HG03565 (cell line): ENCODE results near the gene SCN5A.

Experiments used
- ATAC-seq: cut with Tn5 transposase; IDR thresholded peaks from one replicate; pipeline ENCODE4 v1.9.1; 2021; ENCODE audit warnings: mild to moderate bottlenecking, moderate library complexity; ENCODE audit not compliant: unreplicated experiment

The SCN5A gene

DNA sequence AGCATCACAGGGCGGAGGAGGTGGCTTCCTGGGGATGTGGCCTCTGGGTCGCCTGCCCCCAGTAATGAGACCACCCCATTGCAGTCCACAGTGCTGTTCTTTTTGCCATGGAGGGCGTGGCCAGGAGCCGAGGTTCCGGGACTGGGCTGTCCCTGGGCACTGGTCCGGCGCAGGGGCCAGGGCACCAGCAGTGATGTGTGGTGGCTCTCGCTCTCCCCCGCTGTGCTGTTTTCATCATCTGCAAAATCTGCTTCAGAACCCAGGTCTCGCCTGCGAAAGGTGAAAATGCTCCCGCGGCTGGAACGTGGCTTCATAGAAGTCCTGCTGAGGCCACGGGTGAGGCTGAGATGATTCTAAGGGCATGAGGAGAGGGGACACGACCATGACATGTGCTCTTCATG lies 45.8 kb downstream of the SCN5A start:
- no peak for ATAC-seq

DNA sequence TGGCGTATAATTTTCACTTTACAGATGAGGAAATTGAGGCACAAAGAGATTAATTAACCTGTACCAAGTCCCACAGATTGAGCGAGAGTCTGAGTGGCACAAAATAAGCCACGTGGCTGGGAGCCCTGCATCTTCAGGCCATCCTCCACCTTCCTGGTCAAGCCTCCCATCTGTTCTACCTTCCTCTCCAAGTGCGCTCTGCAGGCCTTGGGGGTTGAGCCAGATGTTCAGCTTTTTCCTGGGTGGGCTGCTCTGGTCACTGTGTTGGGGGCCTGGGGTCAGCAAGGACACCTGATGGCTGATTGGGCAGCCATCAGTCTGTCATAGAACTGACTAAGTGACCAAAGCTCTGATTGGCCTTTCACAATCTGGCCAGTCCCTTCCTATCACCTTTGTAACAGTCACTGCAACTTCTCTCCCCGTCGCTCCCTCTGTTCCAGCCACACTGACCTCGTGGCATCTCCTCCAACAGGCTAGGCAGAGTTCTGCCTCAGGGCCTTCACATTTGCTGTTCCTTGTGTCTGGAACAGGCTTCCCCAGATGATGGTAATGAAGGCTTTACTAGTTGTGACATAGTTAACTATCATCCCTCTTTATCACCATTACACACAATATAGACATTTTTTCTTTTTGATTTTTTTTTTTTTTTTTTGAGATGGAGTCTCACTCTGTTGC lies 46.8 kb downstream of the SCN5A start:
- no peak for ATAC-seq

DNA sequence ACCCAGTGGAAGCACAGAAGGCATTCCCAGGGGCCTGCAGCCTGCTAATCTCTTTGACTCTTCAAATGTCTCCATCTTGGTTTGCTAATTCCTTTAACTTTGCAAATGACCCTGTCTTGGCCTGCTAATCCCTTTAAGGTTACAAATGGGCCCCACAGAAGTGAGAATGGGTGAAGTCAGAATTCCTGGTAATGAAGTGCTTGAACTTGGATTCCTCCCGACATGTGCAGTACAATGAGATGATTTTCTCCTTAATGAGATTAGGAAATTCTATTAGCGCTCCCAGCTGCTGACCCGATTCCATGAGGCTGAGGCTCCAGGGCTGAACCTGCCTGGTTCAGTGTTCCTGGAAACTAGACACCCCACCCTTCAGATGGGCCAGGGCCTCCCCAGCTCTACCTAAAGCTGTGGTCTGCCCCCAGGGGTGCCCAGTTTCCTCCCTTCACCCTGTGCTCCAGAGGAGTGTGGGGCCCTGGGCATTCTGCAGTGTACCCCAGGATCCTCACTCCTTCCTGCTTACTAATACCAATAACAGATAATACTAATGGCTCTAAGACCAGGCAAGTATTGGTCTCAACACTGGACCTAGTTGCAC lies 47.4 kb downstream of the SCN5A start:
- no peak for ATAC-seq

DNA sequence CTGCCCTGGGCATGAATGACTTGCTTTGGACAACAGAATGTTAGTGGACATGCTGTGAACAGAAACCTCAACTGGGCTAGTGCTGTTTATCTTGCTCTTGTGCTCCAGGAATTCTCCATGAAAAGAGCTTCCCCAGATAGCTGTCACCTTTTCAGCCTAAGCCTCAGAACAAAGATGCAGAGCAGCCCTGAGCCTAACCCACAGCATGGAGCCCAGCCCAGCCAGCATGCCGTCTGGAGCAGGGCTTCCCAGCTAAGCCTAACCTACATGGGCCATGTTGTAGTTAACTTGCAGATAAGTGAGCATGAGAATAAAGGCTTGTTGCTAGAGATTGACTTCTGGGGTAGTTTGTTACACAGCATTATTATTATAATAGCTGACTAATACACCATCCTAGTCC lies 48.9 kb downstream of the SCN5A start:
- ATAC-seq = no peak

DNA sequence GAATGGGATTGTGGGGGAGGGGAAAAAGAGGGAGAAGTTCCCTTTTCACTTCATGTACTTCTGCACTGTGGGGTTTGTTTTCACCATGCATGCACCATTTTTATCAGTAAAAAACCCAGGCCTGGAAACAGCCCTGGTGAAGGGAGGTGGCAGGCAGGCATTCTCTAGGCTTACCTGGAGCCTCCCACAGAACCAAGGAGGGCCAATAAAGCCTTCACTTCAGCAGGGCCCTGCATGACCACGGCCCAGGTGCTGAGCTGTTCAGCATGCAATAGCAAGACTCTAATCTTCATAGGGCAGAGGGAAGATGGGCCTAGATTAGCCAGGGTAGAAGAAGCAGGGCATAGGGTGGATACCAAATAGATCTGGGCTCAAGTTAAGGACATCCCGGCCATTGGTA lies 49.6 kb downstream of the SCN5A start:
- ATAC-seq = no peak

DNA sequence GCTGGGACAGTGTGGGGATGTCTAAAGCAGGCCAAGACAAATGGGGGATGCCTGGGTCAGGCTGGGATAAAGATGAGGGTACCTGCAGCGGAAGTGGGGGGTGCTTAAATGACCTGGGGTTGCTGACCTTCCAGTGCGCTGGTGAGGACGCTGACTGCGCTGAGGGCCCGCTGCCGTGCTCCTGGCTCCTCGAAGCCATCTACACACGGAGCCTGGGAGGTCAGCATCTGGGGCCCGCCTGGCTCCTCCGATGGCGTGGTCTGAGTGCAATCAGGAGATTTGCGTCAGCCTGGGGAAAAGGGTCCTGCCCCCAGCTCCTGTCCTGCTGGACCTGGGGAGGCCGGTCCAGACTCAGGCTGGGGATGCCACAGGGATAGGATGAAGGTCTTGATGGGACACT lies 50.7 kb downstream of the SCN5A start:
- ATAC-seq = no peak

DNA sequence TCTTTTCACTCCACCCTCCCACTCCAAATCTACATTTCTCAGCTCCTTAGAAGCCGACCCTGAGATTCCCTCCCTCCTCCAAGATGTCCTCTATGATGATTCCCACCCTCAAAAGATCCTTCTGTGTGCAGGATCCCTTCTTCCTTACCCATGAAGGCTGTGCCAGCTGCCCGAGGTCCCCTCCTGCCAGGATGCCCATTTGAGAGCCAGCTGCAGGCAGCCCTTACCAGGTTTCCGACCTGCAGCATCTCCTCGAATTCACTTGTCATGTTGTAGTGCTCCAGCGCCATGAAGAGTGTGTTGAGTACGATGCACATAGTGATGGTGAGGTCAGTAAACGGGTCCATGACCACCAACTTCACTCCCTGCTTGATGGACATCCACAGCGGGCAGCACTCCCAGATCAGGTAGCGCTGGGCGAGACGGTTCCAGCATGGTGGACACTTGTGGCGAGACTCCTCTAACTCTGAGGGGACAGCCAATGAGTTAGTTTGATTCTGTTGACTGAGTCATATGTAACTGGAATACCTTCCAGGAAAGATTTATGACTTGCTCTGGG lies 51.9 kb downstream of the SCN5A start:
- no peak for ATAC-seq

DNA sequence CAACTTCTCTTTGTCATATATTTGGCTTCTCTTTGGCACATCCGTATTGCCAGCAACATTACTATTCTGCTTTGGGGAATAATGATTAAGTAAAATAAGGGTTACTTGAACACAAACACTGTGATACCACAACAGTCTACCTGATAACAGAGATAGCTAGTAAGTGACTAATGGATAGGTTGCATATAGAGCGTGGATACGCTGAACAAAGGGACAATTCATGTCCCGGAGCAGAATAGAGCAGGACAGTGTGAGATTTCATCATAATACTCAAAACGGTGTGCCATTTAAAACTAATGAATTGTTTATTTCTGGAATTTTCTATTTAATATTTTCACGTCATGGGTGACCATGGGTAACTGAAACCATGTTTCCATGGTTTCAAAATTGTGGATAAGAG lies 54.1 kb downstream of the SCN5A start:
- no peak for ATAC-seq

DNA sequence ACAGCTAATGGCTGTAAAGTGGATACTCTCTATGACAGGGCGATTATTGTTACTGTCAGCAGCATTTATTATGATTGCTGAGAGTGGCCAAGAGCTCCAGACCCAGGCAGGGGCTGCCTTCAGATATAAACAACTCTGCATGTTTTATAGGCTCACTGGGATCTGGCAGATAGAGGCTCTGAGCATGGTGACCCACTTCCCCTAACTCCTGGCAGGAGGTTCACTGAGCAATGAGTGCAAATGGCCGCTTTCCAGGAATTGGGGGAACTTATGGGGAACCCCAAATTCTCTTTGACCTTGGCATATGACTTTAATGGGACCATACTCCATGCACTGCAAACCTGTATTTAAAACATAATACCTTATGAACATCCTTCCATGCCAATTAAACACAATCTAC lies 59.0 kb downstream of the SCN5A start:
- ATAC-seq = no peak

DNA sequence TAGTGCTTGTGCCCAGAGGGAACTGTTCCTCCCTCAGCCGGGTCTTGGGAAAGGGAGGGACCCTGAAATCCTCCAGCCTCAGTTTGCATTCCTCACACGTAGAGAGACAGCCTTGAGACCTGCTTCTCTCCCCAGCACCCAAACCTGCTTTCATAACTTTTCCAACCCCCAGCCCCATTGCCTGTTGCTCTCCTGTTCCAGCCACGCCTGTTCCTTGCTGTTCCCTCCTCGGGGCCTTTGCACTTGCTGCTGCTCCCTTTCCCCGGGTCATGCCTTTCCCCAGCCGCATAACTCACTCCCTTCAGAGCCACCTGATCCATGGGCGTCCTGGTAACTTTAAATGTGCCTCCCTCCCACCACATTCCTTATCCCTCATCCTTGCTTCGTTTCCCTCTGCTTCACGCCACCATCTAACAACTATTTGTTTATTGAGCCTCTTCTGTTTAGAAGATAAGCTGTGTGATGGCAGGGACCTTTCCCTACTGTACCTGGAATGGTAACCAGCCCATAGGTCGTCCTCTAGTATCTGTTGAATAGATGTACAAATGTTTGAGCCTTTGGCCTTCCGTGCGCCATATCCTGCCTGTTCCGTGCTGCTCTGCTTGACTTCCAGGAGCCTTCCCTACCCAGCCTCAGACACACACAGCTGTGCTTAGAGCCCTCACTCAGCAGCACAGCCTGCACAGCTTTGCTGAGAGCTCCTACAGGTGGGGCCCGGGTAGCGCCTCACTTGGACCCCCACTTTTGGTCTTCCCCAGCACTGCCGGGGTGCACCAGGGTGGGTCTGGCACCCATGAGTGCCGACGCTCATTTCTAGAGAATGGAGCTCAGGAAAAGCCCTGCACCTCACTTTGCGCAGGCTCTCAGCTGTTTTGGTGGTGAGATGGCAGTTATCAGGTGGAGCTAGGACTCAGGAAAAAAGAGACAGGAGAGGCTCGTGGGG lies 60.2 kb downstream of the SCN5A start:
- ATAC-seq = no peak

DNA sequence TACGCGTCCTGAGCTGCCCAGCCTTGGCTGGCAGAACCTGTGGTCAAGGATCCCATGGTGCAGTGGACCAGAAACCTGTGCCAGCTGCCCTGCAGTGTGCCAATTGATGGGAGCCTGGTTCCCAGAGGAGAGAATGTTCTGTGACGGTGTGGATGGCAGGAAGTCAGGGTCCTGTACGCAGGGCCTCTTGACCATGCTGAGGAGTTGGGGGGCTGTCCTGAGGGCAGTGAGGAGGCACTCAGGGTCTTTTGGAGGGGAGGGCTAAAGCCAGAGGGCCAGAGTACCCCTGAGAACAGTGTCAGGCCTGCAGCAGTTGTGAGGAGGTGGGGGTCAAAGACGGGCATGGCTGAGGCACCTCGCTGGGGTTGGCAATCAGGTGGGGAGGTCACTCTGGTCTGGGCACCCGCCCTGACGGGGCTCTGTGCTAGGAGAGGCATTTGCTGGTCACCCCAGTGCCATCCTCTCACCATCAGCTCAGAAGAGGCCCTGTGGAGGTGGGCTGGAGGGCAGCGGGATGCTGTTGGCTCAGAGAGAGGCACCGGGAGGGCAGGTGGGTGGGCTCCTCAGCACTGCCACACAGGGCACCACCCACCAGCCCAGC lies 61.0 kb downstream of the SCN5A start:
- no peak for ATAC-seq

DNA sequence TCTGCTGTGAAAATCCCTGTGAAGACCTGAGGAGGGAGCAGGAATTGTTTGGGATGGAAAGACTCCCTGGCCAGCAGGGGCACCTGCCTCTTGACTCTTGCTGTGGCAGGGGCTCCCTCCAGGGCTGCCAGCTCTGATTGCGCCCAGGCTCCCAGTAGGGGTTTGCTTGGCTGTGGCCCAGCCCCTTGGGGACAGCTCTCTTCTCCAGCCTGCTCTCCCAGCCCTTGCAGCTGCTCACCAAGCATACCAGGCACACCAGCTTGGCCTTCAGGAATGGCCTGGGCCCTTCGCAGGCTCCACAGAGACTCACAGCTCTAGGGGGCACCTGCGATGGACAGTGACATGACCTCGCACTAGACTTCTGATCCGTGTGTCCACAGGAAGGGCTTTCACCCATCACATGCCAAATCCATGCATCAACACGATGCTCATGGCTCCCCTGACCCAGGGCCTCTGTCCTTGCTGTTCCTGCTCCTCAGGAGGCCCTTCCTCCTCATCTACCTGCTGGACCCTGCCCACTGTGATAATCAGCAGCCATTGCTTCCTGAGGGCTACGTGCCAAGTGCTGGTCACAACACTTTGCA lies 61.8 kb downstream of the SCN5A start:
- ATAC-seq = no peak

DNA sequence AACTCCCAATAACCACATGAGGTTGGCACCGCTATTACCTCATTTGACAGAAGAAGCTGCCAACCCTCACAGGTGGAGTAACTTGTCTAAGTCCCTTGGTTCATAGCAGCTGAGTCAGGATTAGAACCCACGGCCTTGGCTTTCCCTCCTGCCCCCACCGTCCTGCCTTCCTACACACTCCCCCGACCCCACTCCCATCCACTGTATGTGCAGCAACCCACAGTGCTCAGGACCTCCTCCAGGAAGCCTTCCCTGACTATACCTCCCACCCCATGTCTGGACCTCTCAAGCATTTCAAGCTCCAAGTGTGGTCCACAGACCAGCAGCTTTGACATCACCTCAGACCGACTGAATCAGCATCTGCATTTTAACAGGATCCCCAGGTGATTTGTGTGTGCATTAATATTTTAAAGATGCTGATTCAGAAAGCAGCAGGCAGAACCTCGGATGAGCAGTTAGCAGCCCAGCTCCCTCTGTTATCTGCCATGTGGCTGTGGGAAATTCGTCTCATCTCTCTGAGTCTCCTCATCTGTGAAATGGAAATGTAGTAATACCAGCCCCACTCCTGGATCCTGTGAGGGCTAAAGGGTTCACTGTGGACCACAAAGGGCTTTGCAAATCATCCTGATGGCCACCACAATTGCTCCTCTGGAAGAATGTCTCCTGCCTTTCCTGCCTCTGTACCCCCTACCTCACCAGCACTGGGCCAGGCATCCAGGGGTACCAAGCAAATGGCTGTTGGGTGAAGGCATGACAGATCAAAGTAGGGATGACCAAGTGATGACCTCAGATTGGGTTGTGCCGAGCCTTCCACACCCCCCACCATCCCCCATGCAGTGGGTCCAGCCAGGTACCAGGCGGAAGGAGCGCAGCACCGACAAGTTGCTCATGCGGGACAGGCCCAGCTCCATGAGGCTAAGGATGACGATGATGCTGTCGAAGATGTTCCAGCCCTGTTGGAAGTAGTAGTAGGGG lies 62.7 kb downstream of the SCN5A start:
- no peak for ATAC-seq

DNA sequence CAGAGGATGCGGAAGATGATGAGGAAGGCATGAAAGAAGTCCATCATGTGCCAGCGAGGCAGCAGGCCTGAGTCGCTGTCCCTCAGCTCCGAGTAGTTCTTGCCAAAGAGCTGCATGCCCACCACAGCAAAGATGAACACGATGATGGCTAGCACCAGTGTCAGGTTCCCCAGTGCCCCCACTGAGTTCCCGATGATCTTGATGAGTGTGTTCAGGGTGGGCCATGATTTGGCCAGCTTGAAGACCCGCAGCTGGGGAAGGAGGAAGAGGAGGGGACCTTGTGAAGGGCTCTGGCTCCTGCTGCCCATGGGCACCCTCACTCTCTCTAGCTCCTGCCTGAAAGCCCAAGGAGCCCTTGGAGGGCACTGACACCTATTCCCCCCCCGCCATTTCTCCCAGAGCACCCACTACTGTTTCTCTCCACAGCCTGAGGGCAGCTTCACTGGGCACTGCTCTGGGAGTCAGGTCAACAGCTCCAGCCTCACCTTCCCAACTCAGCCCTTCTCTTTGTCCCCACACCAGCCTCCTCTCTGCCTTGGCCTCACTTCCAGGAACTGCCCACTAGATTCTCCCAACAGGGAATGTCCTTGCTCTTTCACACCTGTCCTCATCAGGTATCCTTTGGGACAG lies 63.6 kb downstream of the SCN5A start:
- ATAC-seq = no peak

DNA sequence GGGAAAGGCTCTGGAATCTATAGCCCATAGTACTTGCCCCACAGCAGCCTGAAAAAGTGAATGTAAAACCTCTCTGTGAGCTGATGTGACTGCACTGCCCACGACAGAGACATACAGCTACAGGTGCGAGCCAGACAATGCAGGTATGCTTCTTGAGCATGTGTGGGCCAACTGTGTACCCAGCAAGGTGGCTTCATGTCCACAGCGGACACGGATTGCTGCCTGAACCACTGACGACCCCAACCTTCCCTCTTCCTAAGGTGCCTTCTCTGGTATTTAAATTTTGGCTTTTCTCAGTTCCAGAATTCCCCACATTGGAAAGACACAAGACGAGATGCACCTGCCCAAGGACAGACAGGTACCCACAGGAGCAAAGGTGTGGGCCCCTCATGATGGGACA lies 65.8 kb downstream of the SCN5A start:
- ATAC-seq = no peak

DNA sequence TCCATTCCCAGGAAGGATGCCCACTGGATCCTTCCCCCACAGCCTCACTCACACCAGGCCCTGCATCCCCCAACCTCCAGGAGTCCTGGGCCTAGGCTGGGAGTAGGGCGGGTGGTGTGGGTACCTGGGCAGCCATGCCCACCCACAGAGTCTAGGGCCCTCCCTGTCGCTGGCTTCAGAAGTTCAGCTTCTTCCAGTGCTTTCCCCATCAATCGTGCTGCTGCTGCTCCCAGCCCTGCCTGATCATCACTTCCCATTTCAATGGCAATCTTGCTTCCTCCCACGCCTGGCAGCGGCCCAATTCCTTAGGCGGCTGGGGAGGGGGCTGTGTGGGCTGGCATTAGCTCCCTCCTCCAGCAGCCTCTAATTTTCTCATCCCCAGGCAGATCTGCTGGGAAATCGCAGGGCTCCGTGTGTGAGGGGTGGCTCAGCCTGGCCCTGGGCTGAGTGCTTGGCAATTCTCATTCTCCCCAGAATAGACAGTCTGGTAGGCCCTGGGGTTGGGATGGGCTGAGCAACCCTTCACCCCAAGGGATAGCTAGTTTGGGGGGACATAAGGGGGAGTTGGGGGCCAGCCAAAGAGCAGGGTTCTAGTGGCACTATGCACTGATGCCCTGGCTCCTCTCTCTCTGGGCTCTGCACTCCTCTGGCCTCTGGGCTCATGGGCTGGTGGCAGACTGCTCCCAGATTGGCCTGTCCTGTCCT lies 66.4 kb downstream of the SCN5A start:
- ATAC-seq = no peak

DNA sequence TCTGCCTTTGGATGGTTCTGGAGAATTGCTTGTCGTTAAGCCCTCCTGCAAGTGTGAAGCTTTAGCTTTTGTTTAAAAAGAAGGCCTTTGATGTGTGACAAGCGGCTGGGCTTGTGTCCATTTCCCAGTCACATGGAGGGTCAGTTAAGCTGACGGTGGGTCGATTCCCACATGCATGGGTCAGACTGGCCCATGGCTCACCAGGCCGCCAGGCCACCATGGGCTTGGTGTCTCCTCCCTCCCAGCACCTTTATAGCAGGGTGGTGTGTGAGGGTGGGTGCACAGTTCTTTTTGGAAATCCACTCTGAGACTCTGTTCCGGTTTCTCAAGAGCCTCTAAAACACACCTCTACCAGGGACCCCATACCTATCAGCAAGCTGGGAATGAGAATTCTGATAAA lies 67.2 kb downstream of the SCN5A start:
- no peak for ATAC-seq

DNA sequence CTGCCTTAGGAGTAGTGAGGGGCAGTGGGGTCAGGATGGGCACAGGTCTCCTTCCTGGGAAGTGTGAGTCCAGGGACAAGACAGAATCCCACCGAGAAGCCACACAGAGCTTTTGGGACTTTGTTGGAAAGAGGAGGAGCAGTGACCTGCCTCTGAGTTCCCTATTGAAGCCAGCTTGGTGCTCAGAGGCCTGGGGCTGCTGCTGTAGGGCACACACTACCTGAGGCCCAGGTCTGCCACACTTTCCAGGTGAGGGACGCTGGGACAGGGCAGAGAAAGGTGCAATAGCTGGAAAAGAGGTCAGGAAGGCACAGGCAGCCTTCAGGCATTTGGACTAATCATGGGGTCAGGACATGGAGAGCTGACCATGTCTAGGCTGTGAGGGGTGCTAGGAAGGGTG lies 67.7 kb downstream of the SCN5A start:
- no peak for ATAC-seq
